Bronchial epithelial cell (primary cell): ENCODE data around the gene LDLRAD4. TPM values are rescaled to one million over a fixed set of nuclear protein-coding genes. Genes with fewer than 3 reads are reported as not detected.
"Not testable (repeated sequence)": the region's sequence is repeated elsewhere in the genome, so short reads cannot be mapped to it uniquely, and the experiment has no call there.

Experiments used
- DNase-seq: peaks from one replicate; pipeline ENCODE4 v3.0.0-alpha.2; 2010; ENCODE audit warnings: low read depth
- FAIRE-seq: peaks from 2 replicates; lab custom pipeline; 2011; peaks lifted over from hg19 to GRCh38; lab: Jason Lieb, UNC
- H3K27me3 ChIP-seq: 2 replicates; pipeline ENCODE4 v1.5.1; 2011; ENCODE audit warnings: low read length; ENCODE audit not compliant: control insufficient read depth, insufficient read depth
- H3K36me3 ChIP-seq: 2 replicates; pipeline ENCODE4 v1.5.1; 2011; ENCODE audit warnings: low read length; ENCODE audit not compliant: control insufficient read depth, insufficient read depth
- H3K4me3 ChIP-seq: 2 replicates; pipeline ENCODE4 v1.5.1; 2011; ENCODE audit warnings: mild to moderate bottlenecking, low read depth, low read length, control low read depth
- CTCF ChIP-seq: IDR thresholded peaks from 2 replicates; pipeline ENCODE4 v1.5.1; 2011; ENCODE audit warnings: mild to moderate bottlenecking, moderate library complexity, low read length, control low read depth, inconsistent platforms; ENCODE audit not compliant: insufficient read depth, severe bottlenecking
- total RNA-seq: library from RNA; depleted of rRNA; stranded (reverse); fragments of >200 nt; gene quantifications from 2 replicates; pipeline ENCODE4 v1.2.1, GENCODE V29; 2014

LDLRAD4 gene
- total RNA-seq, 1 donor from 2014 or later = not detected

DNA sequence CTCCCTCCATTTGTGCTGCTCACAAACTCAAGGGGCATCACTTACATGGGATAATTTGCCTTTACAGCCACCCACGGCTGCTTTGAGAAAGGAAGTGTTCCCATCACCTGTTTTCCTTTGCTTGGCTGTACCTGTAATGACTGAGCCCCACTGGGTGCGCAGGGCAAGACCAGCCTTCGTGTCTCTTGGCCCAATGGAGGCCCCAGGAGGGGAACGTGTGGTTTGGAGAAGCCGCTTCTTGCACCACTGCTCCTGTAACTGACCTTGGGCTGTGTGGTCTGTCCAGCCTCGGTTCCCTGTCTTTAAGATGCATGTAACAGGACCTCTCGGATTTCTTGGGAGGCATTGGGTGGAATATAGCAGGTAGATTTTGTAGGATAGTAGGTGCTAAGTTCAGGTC, 41.1 kb downstream of the LDLRAD4 start:
- DNase-seq = no peak
- no peak overlapping the region for H3K4me3 ChIP-seq
- TF ChIP-seq CTCF = no peak
- FAIRE-seq = no peak
- H3K27me3 ChIP-seq = no peaks in the 10 kb centered on the region
- no peaks in the 10 kb centered on the region for H3K36me3 ChIP-seq

- DNase-seq (no peak), FAIRE-seq (no peak)
- Histone ChIP-seq H3K27me3 (no peaks in the 10 kb centered on the region), H3K4me3 (no peak overlapping the region), H3K36me3 (no peaks in the 10 kb centered on the region)
- TF ChIP-seq CTCF = no peak
Observed at GRCh38 chr18:13260197-13260934, 41.8 kb downstream of the LDLRAD4 start.

DNA sequence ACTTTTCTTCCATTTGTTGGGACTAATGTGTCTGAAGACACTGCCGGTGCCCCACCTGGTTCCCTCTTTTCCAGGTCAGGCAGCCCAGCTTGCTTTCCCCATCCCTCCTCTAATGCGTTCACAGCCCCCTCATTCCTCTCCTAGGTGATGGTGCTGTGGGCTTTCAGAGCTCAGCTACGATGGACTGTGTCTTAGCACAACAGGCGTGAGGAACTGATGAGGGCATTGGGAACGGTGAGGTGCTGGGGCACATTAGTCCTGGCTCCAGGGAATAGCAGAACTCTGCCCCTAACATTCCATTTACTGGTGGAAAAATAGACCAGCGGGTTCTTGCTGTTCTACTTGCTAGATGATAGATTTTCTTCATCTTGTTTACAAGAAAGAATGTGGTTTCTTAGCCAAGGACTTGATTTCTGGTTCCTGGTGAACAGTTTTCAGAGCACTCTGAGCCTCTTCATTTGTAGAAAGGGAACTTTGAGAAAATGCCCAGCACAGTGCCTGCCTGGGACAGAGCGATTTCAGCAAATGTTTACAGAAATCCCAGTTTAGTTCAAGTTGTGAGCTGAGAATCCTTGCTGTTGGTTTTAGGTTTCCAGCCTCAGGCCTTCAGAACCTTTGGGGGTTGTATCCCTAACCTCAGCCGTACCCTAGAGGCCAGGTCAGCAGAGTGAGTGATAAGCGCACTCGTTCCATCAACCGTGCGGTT, 42.5 kb downstream of the LDLRAD4 start:
- DNase-seq (no peak), FAIRE-seq (no peak)
- Histone ChIP-seq H3K27me3 (no peaks in the 10 kb centered on the region), H3K4me3 (no peak overlapping the region), H3K36me3 (no peaks in the 10 kb centered on the region)
- no peak for TF ChIP-seq CTCF

GRCh38 chr18:13261661-13262357, 43.2 kb downstream of the LDLRAD4 start:
- DNase-seq = no peak
- FAIRE-seq = no peak
- Histone ChIP-seq H3K4me3 (no peak overlapping the region), H3K36me3 (no peaks in the 10 kb centered on the region), H3K27me3 (no peaks in the 10 kb centered on the region)
- TF ChIP-seq CTCF = no peak

DNA sequence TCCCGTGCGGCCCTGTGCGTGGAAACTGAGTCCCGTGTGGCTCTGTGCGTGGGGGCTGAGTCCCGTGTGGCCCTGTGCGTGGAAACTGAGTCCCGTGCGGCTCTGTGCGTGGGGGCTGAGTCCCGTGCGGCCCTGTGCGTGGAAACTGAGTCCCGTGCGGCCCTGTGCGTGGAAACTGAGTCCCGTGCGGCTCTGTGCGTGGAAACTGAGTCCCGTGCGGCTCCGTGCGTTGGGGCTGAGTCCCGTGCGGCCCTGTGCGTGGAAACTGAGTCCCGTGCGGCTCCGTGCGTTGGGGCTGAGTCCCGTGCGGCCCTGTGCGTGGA, 43.8 kb downstream of the LDLRAD4 start:
- H3K27me3 ChIP-seq, H3K36me3 ChIP-seq, FAIRE-seq, DNase-seq, H3K4me3 ChIP-seq: not testable (repeated sequence)
